ENCODE data around the gene ENTPD2.
"Not testable (repeated sequence)": the region's sequence is repeated elsewhere in the genome, so short reads cannot be mapped to it uniquely, and the experiment has no call there.

The ENTPD2 gene

DNA sequence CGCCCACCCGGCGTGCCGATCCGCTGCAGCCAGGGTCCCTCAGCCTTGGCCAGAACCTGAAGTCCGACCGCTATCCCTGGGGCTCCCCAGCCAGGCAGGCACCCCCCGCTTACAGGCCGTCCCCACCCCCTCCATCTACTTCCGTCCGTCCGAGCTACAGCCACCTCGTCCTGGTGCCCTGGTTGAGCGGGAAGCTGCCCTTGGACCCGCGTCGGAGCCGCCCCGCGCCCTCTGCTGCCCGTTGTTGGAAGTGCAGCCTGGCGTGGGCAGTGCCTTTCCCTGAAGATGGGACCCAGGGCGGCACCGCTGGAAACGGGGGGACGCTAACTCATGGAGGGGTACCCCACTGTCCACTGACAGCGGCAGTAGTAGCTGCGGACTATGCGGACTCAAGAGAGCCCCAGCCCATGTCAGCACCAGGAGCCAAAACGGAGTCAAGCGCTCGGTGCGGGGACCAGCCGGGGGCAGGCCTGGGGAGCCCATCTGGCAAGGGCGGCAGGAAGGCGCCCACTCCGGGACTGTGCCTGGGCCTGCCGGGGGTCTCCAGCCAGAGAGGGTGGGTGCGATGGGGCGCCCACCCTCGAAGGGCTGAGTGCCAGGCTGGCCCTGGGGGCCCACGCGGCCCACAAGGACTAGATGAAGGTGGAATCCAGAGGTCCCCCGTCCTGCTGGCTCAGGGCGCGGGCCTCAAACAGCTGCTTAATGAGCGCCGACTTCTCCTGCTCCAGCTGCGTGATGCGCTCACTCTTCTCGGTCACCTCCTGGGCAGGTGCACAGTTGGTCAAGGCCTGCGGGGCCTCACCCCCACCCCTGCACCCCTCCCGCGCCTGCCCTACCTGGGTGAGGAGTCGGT lies 10.4 kb upstream of the ENTPD2 start:
- no peak for DNase-seq (ENCODE audit: low read depth in 2 of 2)

- no peak for DNase-seq (ENCODE audit: low read depth in 2 of 2)
Observed at GRCh38 chr9:137063311-137064026, 9.6 kb upstream of the ENTPD2 start.

GRCh38 chr9:137062798-137063197 lies 8.9 kb upstream of the ENTPD2 start:
- not testable (repeated sequence) for DNase-seq (ENCODE audit: low read depth in 2 of 2)

DNA sequence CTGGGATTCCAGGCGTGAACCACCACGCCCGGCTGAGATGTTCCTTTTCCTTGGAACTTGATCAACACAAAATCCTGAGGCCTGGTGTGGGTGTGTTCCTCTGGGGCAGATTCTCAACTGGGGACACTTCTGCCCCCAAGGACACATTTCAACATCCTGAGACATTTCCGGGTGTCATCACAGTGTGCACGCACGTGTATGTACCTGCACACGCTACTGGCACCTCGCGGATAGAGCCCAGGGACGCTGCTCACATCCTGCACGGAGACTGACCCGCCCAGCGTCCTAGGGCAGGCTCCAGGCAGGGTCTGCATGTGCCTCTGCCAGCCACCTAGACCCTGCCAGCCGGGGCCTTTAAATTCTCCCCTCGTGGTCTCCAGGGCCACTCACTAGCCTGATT lies 8.5 kb upstream of the ENTPD2 start:
- DNase-seq (ENCODE audit: low read depth in 2 of 2) = no peak

DNA sequence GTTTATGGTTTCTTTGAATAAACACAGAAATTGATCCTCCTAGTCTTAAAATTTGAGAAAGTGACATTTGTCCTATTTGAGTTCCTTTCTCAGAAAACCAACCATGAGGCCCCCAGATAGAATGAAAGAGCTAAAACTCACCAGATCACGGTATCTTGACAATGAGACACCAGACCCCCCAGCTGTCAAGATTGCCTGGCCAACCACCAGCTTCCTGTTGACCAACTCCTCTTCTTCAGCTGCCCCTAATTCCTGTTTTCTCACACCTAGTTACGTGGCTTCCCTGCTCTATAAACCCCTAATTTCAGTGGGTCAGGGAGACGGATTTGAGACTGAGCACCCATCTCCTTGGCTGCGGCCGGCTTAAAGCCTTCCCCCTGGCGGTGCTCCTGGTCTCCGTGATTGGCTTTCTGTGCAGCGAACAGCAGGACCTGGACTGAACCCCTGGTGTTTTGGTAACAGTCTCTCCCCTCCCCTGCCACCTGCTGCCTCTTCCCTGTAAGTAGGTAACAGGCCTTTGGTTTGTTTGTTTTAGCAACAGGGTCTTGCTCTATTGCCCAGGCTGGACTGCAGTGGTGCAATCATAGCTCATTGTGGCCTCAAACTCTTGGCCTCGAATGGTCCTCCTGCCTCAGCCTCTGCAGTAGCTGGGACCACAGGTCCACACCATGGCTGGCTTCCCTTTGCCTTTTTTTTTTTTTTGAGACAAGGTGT lies 4.8 kb upstream of the ENTPD2 start:
- no peak for DNase-seq (ENCODE audit: low read depth in 2 of 2)

- no peak for DNase-seq (ENCODE audit: low read depth in 2 of 2)
Observed at GRCh38 chr9:137057545-137057944, 3.7 kb upstream of the ENTPD2 start.

DNA sequence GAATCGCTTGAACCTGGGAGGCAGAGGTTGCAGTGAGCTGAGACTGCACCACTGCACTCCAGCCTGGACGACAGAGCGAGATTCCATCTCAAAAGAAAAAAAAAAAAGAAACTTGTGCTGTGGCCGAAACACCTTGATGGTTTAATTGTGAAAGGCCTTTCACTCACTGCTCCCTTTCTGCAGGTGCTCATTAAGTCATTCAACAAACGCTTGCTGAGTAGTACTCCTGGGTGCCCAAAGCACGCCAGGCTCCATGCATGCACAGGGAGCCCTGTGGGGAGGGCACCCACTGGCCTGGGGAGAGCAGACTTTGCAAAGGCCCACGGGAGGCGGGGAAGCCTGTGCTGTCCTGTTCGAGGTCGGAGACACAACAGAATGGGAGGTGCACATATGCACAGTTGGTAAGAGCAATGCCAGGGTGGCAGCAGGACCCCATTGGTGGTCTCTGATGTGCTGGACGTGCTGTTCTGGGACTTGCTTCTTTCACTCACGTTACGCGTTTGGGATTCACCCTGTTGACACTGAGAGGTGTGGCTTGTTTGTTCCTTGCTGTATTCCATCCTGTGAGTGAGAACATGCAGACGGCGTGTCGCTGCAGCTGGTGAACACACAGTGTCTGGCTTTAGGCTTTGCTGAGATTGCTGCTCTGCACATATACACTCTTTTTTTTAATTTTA lies 3.0 kb upstream of the ENTPD2 start:
- DNase-seq (ENCODE audit: low read depth in 2 of 2) = no peak

DNA sequence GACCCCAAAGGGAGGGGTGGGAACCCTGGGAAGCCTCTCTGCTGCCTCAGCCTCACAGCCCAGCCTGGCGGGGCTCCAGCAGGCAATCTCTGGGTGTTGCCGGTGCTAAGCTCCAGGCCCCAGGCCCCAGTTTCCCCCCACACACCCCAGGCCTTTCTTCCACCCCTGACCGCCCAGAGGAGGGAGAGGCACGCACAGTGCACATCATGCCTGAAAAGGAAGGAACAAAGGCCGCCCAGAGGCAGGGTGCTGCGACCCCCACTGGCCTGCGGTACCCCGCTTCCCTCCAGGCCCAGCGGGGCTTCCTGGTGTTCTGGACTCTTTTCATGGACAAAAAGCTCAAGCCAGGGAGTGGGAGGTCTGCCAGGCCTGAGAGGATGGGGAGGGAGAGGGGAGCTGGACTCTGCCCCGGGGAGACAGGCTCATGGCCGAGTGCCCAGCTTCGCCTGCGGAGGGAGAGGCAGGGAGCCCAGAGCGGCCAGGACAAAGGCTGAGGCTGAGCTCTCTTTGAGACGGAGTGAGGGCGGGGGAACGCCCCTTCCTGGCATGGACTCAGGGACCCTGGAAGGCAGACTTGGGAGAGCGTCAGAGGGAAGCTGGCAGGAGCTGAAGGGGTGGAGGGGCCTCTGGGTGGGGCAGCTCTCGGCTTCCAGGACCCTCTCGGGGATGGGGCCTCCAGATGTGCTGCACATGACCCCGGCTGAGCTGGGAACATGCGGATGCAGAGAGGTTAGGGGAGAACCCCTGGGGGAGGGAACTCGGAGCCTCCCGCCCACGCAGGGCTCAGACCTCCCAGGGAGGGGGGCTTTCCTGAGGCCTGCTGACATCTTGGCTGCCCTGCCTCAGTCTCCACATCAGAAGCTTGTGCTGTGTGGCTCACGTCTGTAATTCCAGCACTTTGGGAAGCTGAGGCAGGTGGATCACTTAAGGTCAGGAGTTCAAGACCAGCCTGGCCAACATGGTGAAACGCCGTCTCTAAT lies 1.8 kb upstream of the ENTPD2 start:
- no peak for DNase-seq (ENCODE audit: low read depth in 2 of 2)

- DNase-seq (ENCODE audit: low read depth in 2 of 2) = no peak
Observed at GRCh38 chr9:137054932-137055384, 1.1 kb upstream of the ENTPD2 start.

DNA sequence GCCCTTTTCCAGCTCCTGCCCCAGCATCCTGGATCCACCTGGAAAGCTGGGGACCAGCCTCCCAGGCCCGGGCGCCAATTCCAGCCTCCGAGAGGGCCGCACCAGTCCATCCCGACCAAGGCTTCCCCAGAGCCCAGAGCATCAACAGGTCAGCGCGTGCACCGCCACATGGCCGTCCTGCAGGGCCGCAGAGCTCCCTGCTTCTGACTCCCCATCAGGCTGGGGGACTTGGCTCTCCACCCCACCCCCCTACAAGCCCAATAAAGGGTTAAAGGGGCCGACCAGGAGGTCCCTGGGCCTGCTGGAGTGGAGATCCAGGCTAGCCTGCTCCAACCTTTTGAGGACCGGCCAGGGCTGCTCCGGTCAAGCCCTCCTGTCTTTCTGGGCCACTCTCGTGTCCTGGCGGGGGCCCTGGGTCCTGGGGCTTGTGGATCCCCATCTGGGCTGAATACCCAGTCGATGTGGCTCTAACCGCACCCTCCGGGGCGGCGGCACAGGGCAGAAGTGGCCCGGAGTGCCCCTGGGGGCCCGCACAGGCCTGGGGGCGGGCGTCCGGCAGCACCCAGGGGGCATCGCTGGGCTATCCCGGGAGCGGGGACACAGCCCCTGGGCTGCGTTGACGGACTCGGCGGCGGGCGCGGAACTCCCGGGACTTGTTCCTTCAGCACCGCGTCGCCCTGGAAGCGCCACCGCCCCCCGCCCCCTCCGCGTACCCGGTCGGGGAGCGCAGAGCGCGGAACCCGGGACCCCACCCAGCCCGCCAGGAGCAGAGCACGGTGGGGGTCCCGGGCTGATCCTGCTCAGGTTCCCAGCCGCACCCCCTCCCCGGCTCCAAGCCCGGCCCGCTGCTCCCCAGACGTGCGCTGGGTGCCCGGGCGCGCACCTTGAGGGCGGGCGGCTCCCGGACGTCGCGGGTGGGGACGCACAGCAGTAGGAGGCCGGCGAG lies 590 bp downstream of the ENTPD2 start:
- DNase-seq (ENCODE audit: low read depth in 2 of 2) = no peak

DNA sequence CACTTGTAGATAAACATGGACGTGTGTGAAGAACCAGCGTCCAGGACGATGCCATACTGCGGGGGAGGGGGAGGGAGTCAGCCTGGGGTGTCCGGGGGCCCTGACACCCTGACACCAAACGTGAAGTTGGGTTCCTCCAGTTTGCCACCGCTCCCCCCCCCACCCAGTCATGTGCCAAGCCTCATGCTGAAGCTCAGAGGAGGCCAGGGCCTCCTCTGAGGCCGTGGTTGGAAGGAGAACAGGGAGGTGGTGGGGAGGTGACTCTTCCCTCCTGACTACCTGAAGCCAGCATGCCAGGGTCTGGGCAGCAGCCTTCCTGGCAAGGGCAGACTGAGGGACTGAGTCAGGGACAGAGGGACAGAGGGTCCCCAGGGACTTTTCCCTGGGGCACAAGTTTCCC lies 1.6 kb downstream of the ENTPD2 start:
- DNase-seq (ENCODE audit: low read depth in 2 of 2) = no peak

GRCh38 chr9:137051145-137051724 lies 2.6 kb downstream of the ENTPD2 start:
- DNase-seq (ENCODE audit: low read depth in 2 of 2) = no peak

- DNase-seq (ENCODE audit: low read depth in 2 of 2) = no peak
Observed at GRCh38 chr9:137050570-137050969, 3.3 kb downstream of the ENTPD2 start.

- no peak for DNase-seq (ENCODE audit: low read depth in 2 of 2)
Observed at GRCh38 chr9:137049544-137050449, 4.1 kb downstream of the ENTPD2 start.

- DNase-seq (ENCODE audit: low read depth in 2 of 2) = no peak
Observed at GRCh38 chr9:137048655-137049543, 5.0 kb downstream of the ENTPD2 start.

DNA sequence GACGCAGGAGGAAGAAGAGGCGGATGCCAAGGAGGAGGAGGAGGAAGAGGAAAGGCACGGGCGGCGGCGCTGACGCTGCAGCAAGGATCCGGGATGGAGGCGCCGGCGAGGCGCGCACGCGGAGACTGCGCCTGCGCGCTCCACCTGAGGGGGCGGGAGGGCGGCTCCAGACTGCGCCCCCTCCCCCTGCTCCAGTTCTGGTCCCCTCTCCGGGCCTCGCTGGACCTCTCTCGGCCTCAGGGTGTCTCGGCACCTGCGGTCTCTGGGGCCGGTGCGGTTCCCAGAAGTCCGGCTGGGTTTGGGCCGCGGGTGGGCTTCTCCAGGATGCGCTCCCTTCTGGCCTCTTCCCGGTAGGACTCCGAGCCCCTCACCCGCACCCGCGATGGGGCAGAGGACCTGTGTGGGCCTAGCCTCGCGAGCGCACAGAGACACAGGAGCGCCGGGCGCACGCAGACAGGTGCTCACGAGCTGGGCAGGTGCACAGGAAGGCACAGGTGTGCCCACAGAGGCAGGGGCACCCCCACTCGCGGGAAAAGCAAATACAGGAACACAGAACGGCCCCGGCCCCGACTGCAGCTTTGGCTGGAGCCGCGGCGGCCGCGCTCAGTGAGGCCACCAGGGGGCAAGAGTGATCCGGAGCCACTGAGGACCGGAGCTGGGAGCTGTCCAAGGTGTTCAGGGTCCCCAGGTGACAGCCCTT lies 7.6 kb downstream of the ENTPD2 start, which contains the start of gene NPDC1:
NPDC1 (minus strand) TSS at position 90 of the 700 bp plus-strand sequence. CDS start 188 bp downstream, outside the sequence.
- DNase-seq (ENCODE audit: low read depth in 2 of 2) = no peak
